ENCODE data around the gene GBGT1.

GRCh38 chr9:133170716-133171115, 7.0 kb upstream of the GBGT1 start:
- TF ChIP-seq CTCF (conservative IDR thresholded peaks at IDR 0.05 in 1 of 2, IDR thresholded peaks at IDR 0.05 in 1 of 2; ENCODE audit: low read depth in 1 of 2, low read length in 2 of 2) (no peak), EZH2 (IDR thresholded peaks at IDR 0.05; ENCODE audit: low read length, missing control alignments) (no peak)

Data from fibroblast of lung (primary cell).